Small intestine (tissue), 7 donors: ENCODE results near the gene NPTX2. TPM values are rescaled to one million over a fixed set of nuclear protein-coding genes. Genes with fewer than 3 reads are reported as not detected.
A peak's percentile ranks its signal among the peaks of the same experiment; 100 is the strongest.

Experiments
- DNase-seq, 2 donors: peaks; one replicate each; pipeline versions ENCODE4 v3.0.0 to v3.0.0-alpha.2; 2013
- FAIRE-seq: peaks from 2 replicates; lab custom pipeline; 2012; peaks lifted over from hg19 to GRCh38; lab: Jason Lieb, UNC
- H3K27ac ChIP-seq, 3 donors: one replicate each; pipeline ENCODE4 v1.5.1; 2013; ENCODE audit warnings: low read length in 2 of 3, mild to moderate bottlenecking in 2 of 3, control low read depth in 1 of 3, inconsistent platforms in 1 of 3, low read depth in 1 of 3, moderate library complexity in 1 of 3
- H3K27me3 ChIP-seq, 3 donors: one replicate each; pipeline ENCODE4 v1.6.1; 2013; ENCODE audit warnings: low read length in 3 of 3, inconsistent platforms in 1 of 3; ENCODE audit not compliant: control insufficient read depth in 3 of 3, insufficient read depth in 3 of 3
- H3K36me3 ChIP-seq, 3 donors: one replicate each; pipeline ENCODE4 v1.6.1; 2013; ENCODE audit warnings: low read length in 3 of 3, inconsistent platforms in 1 of 3, low read depth in 1 of 3, mild to moderate bottlenecking in 1 of 3, moderate library complexity in 1 of 3; ENCODE audit not compliant: control insufficient read depth in 3 of 3, insufficient read depth in 2 of 3
- H3K4me1 ChIP-seq, 3 donors: one replicate each; pipeline ENCODE4 v1.6.1; 2013; ENCODE audit warnings: low read length in 2 of 3, inconsistent platforms in 1 of 3, low read depth in 1 of 3, mild to moderate bottlenecking in 1 of 3, moderate library complexity in 1 of 3; ENCODE audit not compliant: control insufficient read depth in 3 of 3, insufficient read depth in 2 of 3
- H3K4me3 ChIP-seq, 3 donors: one replicate each; pipeline ENCODE4 v1.5.1; 2013; ENCODE audit warnings: low read length in 3 of 3, control low read depth in 1 of 3, inconsistent platforms in 1 of 3, low read depth in 1 of 3, mild to moderate bottlenecking in 1 of 3, moderate library complexity in 1 of 3
- H3K9me3 ChIP-seq, 2 donors: one replicate each; pipeline ENCODE4 v1.6.1; 2013; ENCODE audit warnings: low read depth in 1 of 2, low read length in 1 of 2; ENCODE audit not compliant: control insufficient read depth in 2 of 2, insufficient read depth in 1 of 2
- WGBS, 3 donors: extraction: QIAGEN DNeasy Blood & Tissue Kit; methylation state at CpG; one replicate each; pipeline ENCODE4 v1.1.7; 2013; 5-methylcytosine and 5-hydroxymethylcytosine counted together
- polyA plus RNA-seq, 4 donors: library from polyadenylated mRNA; stranded (reverse) in 3 of 4; unstranded in 1 of 4; fragments of 200-250 nt in 3 of 4; fragments of 120-200 nt in 1 of 4; gene quantifications; one replicate each; pipeline versions ENCODE4 v1.2.1 to v1.2.3, GENCODE V29; 2013
- donor health status: healthy with polysubstance abuse.
- donor health status: control.
- donor health status: control.
- donor health status: Bipolar disorder and iron deficiency.
- donor health status: healthy.

The NPTX2 gene
- polyA plus RNA-seq, 4 donors, result 0.27 to 7.4 (median 5.8) TPM; not detected in 1

GRCh38 chr7:98575878-98576277 lies 41.2 kb upstream of the NPTX2 start:
- Histone ChIP-seq H3K4me1 (no peaks in the 10 kb centered on the region), H3K9me3 (peaks cover 0 to 18% of the 10 kb centered on the region in 2 donors), H3K27me3 (no peaks in the 10 kb centered on the region), H3K36me3 (no peaks in the 10 kb centered on the region), H3K27ac (no peak overlapping the region), H3K4me3 (no peak overlapping the region)
- DNase-seq (no peak), FAIRE-seq (no peak)
- 49 to 62% (median 53%) methylated on average over 2 of the region's 2 CpGs for WGBS, 3 donors

GRCh38 chr7:98584830-98585229 lies 32.3 kb upstream of the NPTX2 start:
- H3K27me3 ChIP-seq, result no peaks in the 10 kb centered on the region
- H3K4me1 ChIP-seq, result no peaks in the 10 kb centered on the region
- DNase-seq (no peak), FAIRE-seq (no peak)
- no peaks in the 10 kb centered on the region for H3K9me3 ChIP-seq
- H3K27ac ChIP-seq, result no peak overlapping the region
- no peak overlapping the region for H3K4me3 ChIP-seq
- H3K36me3 ChIP-seq, result no peaks in the 10 kb centered on the region

DNA sequence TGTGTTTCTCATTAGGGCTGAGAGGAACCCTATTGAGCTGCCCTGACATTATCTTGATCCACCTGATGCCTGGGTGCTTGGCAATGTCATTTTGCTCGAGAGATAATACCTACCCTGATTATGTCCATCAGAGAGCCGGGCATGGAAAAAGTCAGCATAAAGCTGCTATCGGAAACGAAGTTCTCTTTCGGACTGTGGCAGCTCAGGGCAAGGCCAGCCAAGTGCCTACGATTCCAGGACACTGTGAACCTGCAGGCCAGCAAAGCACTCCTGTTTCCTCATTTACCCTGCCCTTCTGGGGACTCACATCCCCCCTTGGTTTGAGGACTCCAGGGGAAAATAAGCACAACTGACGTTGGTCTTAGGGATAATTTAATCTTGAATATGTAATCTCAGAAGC lies 25.2 kb upstream of the NPTX2 start:
- WGBS, 3 donors, result 73 to 74% (median 73%) methylated on average over 7 of the region's 7 CpGs
- Histone ChIP-seq H3K27me3 (no peaks in the 10 kb centered on the region), H3K27ac (no peak overlapping the region), H3K4me3 (no peak overlapping the region), H3K36me3 (no peaks in the 10 kb centered on the region), H3K9me3 (no peaks in the 10 kb centered on the region), H3K4me1 (no peaks in the 10 kb centered on the region)
- FAIRE-seq, result no peak
- no peak for DNase-seq

- Histone ChIP-seq H3K36me3 (no peaks in the 10 kb centered on the region), H3K27me3 (no peaks in the 10 kb centered on the region), H3K4me3 (no peak overlapping the region), H3K4me1 (no peaks in the 10 kb centered on the region), H3K27ac (no peak overlapping the region), H3K9me3 (no peaks in the 10 kb centered on the region)
- 67 to 76% (median 72%) methylated on average over 4 of the region's 4 CpGs for WGBS, 3 donors
- no peak for DNase-seq
- FAIRE-seq, result no peak
Measured at GRCh38 chr7:98594348-98594747, 22.7 kb upstream of the NPTX2 start.

DNA sequence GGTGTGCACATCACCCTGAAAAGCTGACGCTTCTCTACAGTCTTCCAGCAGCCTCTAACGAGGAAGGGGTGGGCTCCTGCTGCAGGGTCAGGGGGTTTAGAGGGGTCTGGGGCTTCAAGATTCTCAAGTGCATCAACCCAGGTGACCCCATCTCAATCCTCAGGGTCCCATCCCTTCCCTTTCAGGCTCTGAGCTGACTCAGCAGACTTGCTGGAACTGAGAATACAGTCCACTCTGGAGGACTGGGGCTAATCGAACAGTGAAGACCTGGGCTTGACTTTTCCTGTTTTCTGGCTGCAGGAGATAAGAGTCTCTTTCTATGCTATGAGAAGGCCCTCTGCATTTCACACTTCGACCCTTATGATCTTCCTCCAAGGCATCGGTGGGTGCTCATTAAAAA lies 22.3 kb upstream of the NPTX2 start:
- Histone ChIP-seq H3K9me3 (no peaks in the 10 kb centered on the region), H3K36me3 (no peaks in the 10 kb centered on the region), H3K27ac (no peak overlapping the region), H3K27me3 (no peaks in the 10 kb centered on the region), H3K4me1 (no peaks in the 10 kb centered on the region), H3K4me3 (no peak overlapping the region)
- FAIRE-seq (no peak), DNase-seq (no peak)
- WGBS, 3 donors, result 61 to 71% (median 67%) methylated on average over 5 of the region's 5 CpGs

DNA sequence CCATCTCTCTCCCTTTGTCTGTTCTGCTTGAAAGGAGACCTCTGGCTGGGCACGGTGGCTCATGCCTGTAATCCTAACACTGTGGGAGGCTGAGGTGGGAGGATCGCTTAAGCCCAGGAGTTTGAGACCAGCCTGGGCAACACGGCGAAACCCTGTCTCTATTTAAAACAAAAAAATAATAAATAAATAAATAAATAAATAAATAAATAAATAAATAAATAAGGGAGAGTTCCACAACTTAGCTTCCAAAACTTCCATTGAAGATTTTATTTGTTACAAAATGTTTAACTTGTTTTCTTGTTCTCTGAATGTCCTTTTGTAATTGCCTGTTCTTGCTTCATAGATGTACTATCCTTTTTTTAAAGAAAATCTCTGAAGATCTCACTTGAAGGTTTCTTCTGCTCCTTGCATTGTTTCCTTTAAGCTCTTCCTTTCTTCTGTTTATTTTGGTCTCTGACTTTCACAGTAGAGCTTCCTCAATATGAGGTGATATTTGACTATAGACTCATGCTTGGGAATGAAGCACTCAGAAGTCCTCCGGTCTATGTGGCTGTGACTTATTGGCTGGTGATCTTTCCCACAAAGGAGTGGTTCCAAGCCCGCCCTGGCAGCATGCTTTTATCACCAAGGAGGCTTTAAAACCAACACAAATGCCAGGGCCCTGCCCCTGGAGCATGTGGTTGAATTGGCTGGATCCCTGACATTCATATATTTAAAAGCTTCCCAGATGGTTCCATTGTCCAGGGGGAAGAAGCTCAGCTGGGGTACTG lies 18.1 kb upstream of the NPTX2 start:
- H3K4me3 ChIP-seq, result no peak overlapping the region
- H3K27me3 ChIP-seq, result no peaks in the 10 kb centered on the region
- WGBS, 3 donors, result 67 to 78% (median 74%) methylated on average over 6 of the region's 6 CpGs
- H3K36me3 ChIP-seq, result no peaks in the 10 kb centered on the region
- H3K9me3 ChIP-seq, result no peaks in the 10 kb centered on the region
- no peak for FAIRE-seq
- H3K27ac ChIP-seq, result no peak overlapping the region
- no peaks in the 10 kb centered on the region for H3K4me1 ChIP-seq
- no peak for DNase-seq

DNA sequence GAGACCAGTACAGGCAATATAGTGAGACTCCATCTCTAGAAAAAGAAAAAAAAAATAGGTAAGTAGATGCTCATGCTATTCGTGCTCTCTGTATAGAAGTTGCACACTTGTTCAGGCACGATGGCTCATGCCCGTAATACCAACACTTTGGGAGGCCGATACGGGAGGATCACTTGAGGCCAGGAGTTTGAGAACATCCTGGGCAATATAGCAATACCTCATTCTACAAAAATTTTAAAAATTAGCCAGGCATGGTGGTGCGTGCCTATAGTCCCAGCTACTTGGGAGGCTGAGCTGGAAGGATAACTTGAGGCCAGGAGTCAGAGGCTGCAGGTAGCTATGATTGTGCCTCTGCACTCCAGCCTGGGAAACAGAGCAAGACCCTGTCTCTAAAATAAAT lies 17.2 kb upstream of the NPTX2 start:
- Histone ChIP-seq H3K4me1 (no peaks in the 10 kb centered on the region), H3K27me3 (no peaks in the 10 kb centered on the region), H3K4me3 (no peak overlapping the region), H3K36me3 (no peaks in the 10 kb centered on the region), H3K9me3 (no peaks in the 10 kb centered on the region), H3K27ac (no peak overlapping the region)
- WGBS, 3 donors, result 88 to 95% (median 90%) methylated on average over 6 of the region's 6 CpGs
- DNase-seq (no peak), FAIRE-seq (no peak)

- DNase-seq (peak in 1 of 2 donors; percentile 46), FAIRE-seq (no peak)
- WGBS, 3 donors, result 63 to 74% (median 72%) methylated on average over 3 of the region's 3 CpGs
- Histone ChIP-seq H3K27ac (no peak overlapping the region), H3K9me3 (no peaks in the 10 kb centered on the region), H3K4me3 (no peak overlapping the region), H3K36me3 (no peaks in the 10 kb centered on the region), H3K4me1 (no peaks in the 10 kb centered on the region), H3K27me3 (no peaks in the 10 kb centered on the region)
Measured at GRCh38 chr7:98602755-98603398, 14.2 kb upstream of the NPTX2 start.
